Measurements from ENCODE around the gene ARHGAP33. TPM values are rescaled to one million over a fixed set of nuclear protein-coding genes. Genes with fewer than 3 reads are reported as not detected.
A peak's percentile ranks its signal among the peaks of the same experiment; 100 is the strongest.
"Not testable (repeated sequence)": the region's sequence is repeated elsewhere in the genome, so short reads cannot be mapped to it uniquely, and the experiment has no call there.

The ARHGAP33 gene
- total and polyA plus RNA-seq, 10 donors, result 3.1 to 25.2 (median 12.6) TPM

DNA sequence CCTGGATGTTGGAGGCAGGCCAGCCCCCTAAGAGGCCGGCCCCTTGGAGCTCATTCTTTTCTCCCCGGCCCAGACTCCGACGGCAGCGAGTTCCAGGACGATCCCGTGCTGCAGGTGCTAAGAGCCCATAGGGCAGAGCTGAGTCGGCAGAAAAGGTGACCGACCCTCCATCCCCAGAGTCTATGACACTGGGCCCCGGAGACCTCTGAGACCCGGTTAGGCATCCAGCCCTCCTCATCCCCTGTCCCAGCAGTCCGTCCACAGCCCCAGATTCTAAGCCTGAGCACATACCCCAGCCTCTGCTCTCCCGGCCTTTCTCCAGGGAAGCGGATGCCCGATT lies 7.3 kb upstream of the ARHGAP33 start:
- TF ChIP-seq POLR2A (IDR thresholded peaks at IDR 0.05) (no peak), POLR2AphosphoS5 (IDR thresholded peaks at IDR 0.05) (peak in 1 of 3 donors; percentile 9)

DNA sequence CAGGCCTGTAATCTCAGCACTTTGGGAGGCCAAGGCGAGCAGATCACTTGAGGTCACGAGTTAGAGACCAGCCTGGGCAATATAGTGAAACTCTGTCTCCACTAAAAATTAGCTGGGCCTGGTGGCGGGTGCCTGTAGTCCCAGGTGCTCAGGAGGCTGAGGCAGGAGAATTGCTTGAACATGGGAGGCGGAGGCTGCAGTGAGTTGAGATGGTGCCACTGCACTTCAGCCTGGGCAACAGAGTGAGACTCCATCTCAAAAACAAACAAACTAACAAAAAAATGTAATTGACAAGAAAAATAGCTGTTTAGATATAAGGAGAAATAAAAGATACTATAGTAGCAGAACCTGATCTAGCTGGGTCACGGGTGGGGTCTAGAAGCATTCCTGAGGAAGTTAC lies 3.0 kb upstream of the ARHGAP33 start:
- intact Hi-C loops (cut with DNase I; ENCODE audit: low total_unique reads), result not testable (repeated sequence)

More for the DNA sequence above, 7.3 kb upstream of the ARHGAP33 start:
- Histone ChIP-seq H3K27ac (peak overlapping the region in 3 of 8 donors; percentile 11 to 54 (median 53)), H3K4me1 (peaks cover 0 to 19% (median 4%) of the 10 kb centered on the region in 6 donors), H3K4me3 (no peak overlapping the region), H3K36me3 (peaks cover 0 to 61% (median 23%) of the 10 kb centered on the region in 6 donors), H3K27me3 (replicated peaks in 1 of 7) (no peaks in the 10 kb centered on the region), H3K9me3 (no peaks in the 10 kb centered on the region)
- intact Hi-C loops (cut with DNase I; ENCODE audit: low total_unique reads), result no loop called here
- WGBS, 5 donors, result 78 to 89% (median 83%) methylated on average over 10 to 15 of the region's 15 CpGs
- DNase-seq, result no peak

DNA sequence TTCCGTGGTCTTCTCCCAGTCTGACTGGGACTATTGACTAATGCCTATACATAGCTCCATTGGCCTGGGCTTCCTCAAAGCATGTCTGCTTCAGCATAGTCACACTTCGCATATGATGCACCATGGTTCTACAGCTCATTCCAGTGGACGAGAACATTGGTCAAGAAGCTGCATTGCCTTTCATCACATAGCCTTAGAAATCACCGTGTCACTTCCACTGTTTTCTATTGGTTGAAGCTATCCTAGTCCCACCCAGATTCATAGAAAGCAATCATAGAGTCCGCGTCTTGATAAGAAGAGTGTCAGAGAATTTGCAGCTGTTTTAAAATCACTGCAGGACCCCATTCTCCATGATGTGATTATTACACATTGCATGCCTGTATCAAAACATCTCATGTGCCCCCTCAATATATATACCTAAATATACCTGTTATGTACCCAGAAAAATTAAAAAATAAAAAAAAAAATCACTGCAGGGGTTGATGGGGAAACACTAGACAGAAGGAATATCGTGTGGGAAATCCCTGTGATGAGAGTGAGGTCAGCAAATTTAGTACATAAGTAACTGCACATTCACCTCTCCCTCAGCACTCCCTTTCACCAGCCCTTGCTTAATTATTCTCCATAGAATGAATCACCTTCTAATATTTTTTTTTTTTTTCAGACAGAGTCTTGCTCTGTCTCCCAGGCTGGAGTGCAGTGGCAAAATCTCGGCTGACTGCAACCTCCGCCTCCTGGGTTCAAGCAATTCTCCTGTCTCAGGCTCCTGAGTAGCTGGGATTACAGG lies 2.2 kb upstream of the ARHGAP33 start:
- 59 to 74% (median 65%) methylated on average over 9 of the region's 9 CpGs for WGBS, 5 donors
- H3K4me3 ChIP-seq, result no peak overlapping the region
- intact Hi-C loops (cut with DNase I; ENCODE audit: low total_unique reads), result no loop called here

More for the DNA sequence above, 3.0 kb upstream of the ARHGAP33 start:
- DNase-seq; H3K27me3 ChIP-seq (replicated peaks in 1 of 7); H3K27ac ChIP-seq; H3K4me3 ChIP-seq; H3K9me3 ChIP-seq: not testable (repeated sequence)
- Histone ChIP-seq H3K36me3 (peaks cover 0 to 18% (median 3%) of the 10 kb centered on the region in 6 donors), H3K4me1 (peaks cover 4 to 37% (median 22%) of the 10 kb centered on the region in 6 donors)
- WGBS, 5 donors, result 92 to 96% (median 94%) methylated on average over 5 of the region's 5 CpGs

DNA sequence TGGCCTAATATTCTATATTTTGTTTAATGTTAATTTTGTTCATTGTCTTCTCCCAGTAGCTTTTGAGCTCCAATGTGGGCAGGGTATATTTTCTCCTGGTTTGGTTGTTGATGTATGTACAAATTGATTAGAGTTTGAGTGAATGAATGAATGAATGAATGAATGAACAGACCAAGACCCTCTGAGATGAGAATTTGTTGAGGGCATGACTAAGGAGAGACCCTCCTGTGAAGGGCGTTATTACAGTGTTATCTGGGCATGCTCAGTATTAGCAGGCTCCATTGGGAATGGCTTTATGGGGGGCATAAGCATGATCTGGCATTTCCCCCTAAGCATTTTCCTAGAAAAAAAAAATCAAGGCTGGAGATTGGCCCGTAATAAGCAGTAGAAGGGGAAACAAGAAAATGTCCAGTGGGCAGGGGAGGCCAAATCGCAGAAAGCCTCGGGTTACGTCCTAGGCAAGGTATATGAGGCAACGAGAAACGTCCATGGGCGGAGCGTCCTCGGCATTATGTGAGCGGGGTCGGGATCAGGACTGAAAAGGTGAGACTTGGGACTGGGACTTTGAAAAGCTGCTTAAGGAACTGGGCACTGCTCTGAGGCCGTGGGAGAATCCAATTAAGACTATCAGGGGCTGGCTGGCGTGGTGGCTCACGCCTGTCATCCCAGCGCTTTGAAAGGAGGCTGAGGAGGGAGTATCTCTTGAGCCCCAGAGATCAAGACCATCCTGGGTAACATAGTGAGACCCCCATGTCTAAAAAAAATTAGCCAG lies 904 bp upstream of the ARHGAP33 start:
- Histone ChIP-seq H3K36me3 (peaks cover 0 to 19% (median 0%) of the 10 kb centered on the region in 6 donors), H3K4me3 (peak overlapping the region in 7 of 8 donors; percentile 89 to 100 (median 98)), H3K9me3 (no peaks in the 10 kb centered on the region), H3K4me1 (peaks cover 4 to 22% (median 18%) of the 10 kb centered on the region in 6 donors), H3K27ac (peak overlapping the region in 2 of 8 donors; percentile 78 to 85), H3K27me3 (replicated peaks in 1 of 7) (no peaks in the 10 kb centered on the region)
- intact Hi-C loops (cut with DNase I; ENCODE audit: low total_unique reads), result no loop called here
- 42 to 61% (median 52%) methylated on average over 16 of the region's 16 CpGs for WGBS, 5 donors
- TF ChIP-seq, protein P1, sequence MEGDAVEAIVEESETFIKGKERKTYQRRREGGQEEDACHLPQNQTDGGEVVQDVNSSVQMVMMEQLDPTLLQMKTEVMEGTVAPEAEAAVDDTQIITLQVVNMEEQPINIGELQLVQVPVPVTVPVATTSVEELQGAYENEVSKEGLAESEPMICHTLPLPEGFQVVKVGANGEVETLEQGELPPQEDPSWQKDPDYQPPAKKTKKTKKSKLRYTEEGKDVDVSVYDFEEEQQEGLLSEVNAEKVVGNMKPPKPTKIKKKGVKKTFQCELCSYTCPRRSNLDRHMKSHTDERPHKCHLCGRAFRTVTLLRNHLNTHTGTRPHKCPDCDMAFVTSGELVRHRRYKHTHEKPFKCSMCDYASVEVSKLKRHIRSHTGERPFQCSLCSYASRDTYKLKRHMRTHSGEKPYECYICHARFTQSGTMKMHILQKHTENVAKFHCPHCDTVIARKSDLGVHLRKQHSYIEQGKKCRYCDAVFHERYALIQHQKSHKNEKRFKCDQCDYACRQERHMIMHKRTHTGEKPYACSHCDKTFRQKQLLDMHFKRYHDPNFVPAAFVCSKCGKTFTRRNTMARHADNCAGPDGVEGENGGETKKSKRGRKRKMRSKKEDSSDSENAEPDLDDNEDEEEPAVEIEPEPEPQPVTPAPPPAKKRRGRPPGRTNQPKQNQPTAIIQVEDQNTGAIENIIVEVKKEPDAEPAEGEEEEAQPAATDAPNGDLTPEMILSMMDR (IDR thresholded peaks at IDR 0.05 in 8 of 11, conservative IDR thresholded peaks at IDR 0.05 in 3 of 11), result no peak
- no peak for TF ChIP-seq POLR2A (IDR thresholded peaks at IDR 0.05)
- TF ChIP-seq POLR2AphosphoS5 (IDR thresholded peaks at IDR 0.05), result no peak
- no peak for DNase-seq

More for the DNA sequence above, 2.2 kb upstream of the ARHGAP33 start:
- DNase-seq, result no peak
- Histone ChIP-seq H3K4me1 (peaks cover 4 to 28% (median 19%) of the 10 kb centered on the region in 6 donors), H3K27me3 (replicated peaks in 1 of 7) (no peaks in the 10 kb centered on the region), H3K27ac (no peak overlapping the region), H3K9me3 (no peaks in the 10 kb centered on the region), H3K36me3 (peaks cover 0 to 18% (median 0%) of the 10 kb centered on the region in 6 donors)
- TF ChIP-seq POLR2A (IDR thresholded peaks at IDR 0.05) (no peak), POLR2AphosphoS5 (IDR thresholded peaks at IDR 0.05) (no peak)
- TF ChIP-seq, protein P1 (IDR thresholded peaks at IDR 0.05 in 8 of 11, conservative IDR thresholded peaks at IDR 0.05 in 3 of 11), result no peak

DNA sequence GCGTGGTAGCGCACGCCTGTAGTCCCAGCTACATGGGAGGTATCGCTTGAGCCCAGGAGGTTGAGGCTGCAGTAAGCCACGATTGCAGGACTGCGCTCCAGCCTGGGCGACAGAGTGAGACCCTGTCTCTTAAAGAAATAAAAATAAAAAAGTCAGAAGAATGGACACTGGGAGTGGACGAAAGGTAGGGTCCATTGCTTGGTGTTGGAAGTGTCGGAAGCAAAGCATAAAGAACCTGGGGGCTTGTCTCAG lies 392 bp upstream of the ARHGAP33 start:
- Histone ChIP-seq H3K27me3 (replicated peaks in 1 of 7) (no peaks in the 10 kb centered on the region), H3K27ac (peak overlapping the region in 2 of 8 donors; percentile 78 to 85), H3K4me3 (peak overlapping the region; percentile 89 to 100 (median 98)), H3K9me3 (no peaks in the 10 kb centered on the region), H3K36me3 (peaks cover 0 to 23% (median 2%) of the 10 kb centered on the region in 6 donors), H3K4me1 (peaks cover 4 to 22% (median 18%) of the 10 kb centered on the region in 6 donors)
- intact Hi-C loops (cut with DNase I; ENCODE audit: low total_unique reads), result no loop called here
- no peak for DNase-seq
- 11 to 40% (median 28%) methylated on average over 9 of the region's 9 CpGs for WGBS, 5 donors
- TF ChIP-seq POLR2A (IDR thresholded peaks at IDR 0.05), result no peak
- TF ChIP-seq, protein P1 (IDR thresholded peaks at IDR 0.05 in 8 of 11, conservative IDR thresholded peaks at IDR 0.05 in 3 of 11), result no peak
